OCI-LY1 (cell line): ENCODE data around the gene E2F6.

Experiments used
- H2AFZ ChIP-seq: fragments of 200-600 bp; sonication (generic), shearing (Covaris generic); 2 replicates; pipeline ENCODE4 v1.6.0; 2014; ENCODE audit warnings: antibody characterized with exemption, mild to moderate bottlenecking, low read length
- H3F3A ChIP-seq: fragments of 200-600 bp; sonication (generic), shearing (Covaris generic); 2 replicates; pipeline ENCODE4 v1.6.0; 2014; ENCODE audit warnings: mild to moderate bottlenecking, antibody characterized with exemption, low read length, moderate library complexity; ENCODE audit not compliant: insufficient read depth
- H3K27ac ChIP-seq: fragments of 200-600 bp; sonication (generic); 2 replicates; pipeline ENCODE4 v1.5.1; 2014; ENCODE audit warnings: low read length, mixed run types, mild to moderate bottlenecking, low read depth; ENCODE audit not compliant: poor library complexity, severe bottlenecking
- H3K27me3 ChIP-seq: fragments of 200-600 bp; sonication (generic); 2 replicates; pipeline ENCODE4 v1.6.0; 2014; ENCODE audit warnings: antibody characterized with exemption, mild to moderate bottlenecking, low read length, moderate library complexity; ENCODE audit not compliant: insufficient read depth
- H3K36me3 ChIP-seq: fragments of 200-600 bp; sonication (generic); 2 replicates; pipeline ENCODE4 v1.6.1; 2014; ENCODE audit warnings: mild to moderate bottlenecking, antibody characterized with exemption, low read length, moderate library complexity, mixed read lengths; ENCODE audit not compliant: insufficient read depth
- H3K4me1 ChIP-seq: fragments of 200-600 bp; sonication (generic); 2 replicates; pipeline ENCODE4 v1.5.1; 2014; ENCODE audit warnings: mild to moderate bottlenecking, low read length, moderate library complexity; ENCODE audit not compliant: insufficient read depth, severe bottlenecking
- H3K4me2 ChIP-seq: fragments of 200-600 bp; sonication (generic), shearing (Covaris generic); 2 replicates; pipeline ENCODE4 v1.6.1; 2014; ENCODE audit warnings: low read length
- H3K4me3 ChIP-seq: fragments of 200-600 bp; sonication (generic); 2 replicates; pipeline ENCODE4 v1.5.1; 2014; ENCODE audit warnings: low read length, low read depth, mild to moderate bottlenecking, mixed read lengths; ENCODE audit not compliant: poor library complexity, severe bottlenecking
- H3K79me2 ChIP-seq: fragments of 200-600 bp; shearing (Covaris generic); 2 replicates; pipeline ENCODE4 v1.6.1; 2016; ENCODE audit warnings: mixed run types, low read length, mixed read lengths; ENCODE audit not compliant: insufficient read depth
- H3K9ac ChIP-seq: fragments of 200-600 bp; sonication (generic), shearing (Covaris generic); 2 replicates; pipeline ENCODE4 v1.6.1; 2014; ENCODE audit warnings: mild to moderate bottlenecking, low read length, mixed read lengths
- H3K9me2 ChIP-seq: fragments of 200-600 bp; sonication (generic), shearing (Covaris generic); 2 replicates; pipeline ENCODE4 v1.6.1; 2014; ENCODE audit warnings: low read depth, mild to moderate bottlenecking, low read length, mixed read lengths
- H3K9me3 ChIP-seq: fragments of 200-600 bp; shearing (Covaris generic); 2 replicates; pipeline ENCODE4 v1.6.1; 2014; ENCODE audit warnings: low read length, mixed read lengths
- H4K20me1 ChIP-seq: fragments of 200-600 bp; sonication (generic), shearing (Covaris generic); 2 replicates; pipeline ENCODE4 v1.6.0; 2016; ENCODE audit warnings: mild to moderate bottlenecking, low read length; ENCODE audit not compliant: insufficient read depth
- CTCF ChIP-seq: fragments of 200-600 bp; sonication (generic), shearing (Covaris generic); IDR thresholded peaks from 2 replicates; pipeline ENCODE4 v1.5.1; 2017; ENCODE audit warnings: mild to moderate bottlenecking, antibody characterized with exemption, low read length, moderate library complexity, mixed read lengths
- EZH2 ChIP-seq: fragments of 200-600 bp; sonication (generic), shearing (Covaris generic); IDR thresholded peaks from 2 replicates; pipeline ENCODE4 v1.8.0; 2017; ENCODE audit warnings: borderline replicate concordance, mixed run types, mild to moderate bottlenecking, antibody characterized with exemption, low read length, moderate library complexity, mixed read lengths

E2F6 gene

GRCh38 chr2:11438555-11439080 is 27.3 kb downstream of the E2F6 start:
- Histone ChIP-seq H3K9me3 (no peaks in the 10 kb centered on the region), H3F3A (no peaks in the 10 kb centered on the region), H2AFZ (no peak overlapping the region), H3K36me3 (peaks cover 31% of the 10 kb centered on the region), H3K4me3 (no peak overlapping the region), H3K9me2 (no peaks in the 10 kb centered on the region), H3K27me3 (no peaks in the 10 kb centered on the region), H3K79me2 (no peaks in the 10 kb centered on the region), H4K20me1 (no peaks in the 10 kb centered on the region), H3K9ac (no peak overlapping the region), H3K4me1 (no peaks in the 10 kb centered on the region), H3K27ac (no peak overlapping the region), H3K4me2 (no peak overlapping the region)
- no peak for TF ChIP-seq CTCF
- TF ChIP-seq EZH2: no peak

- no peak overlapping the region for H3K9ac ChIP-seq
- no peaks in the 10 kb centered on the region for H3K27me3 ChIP-seq
- TF ChIP-seq EZH2 (no peak), CTCF (no peak)
- H3K9me2 ChIP-seq: no peaks in the 10 kb centered on the region
- H3K79me2 ChIP-seq: no peaks in the 10 kb centered on the region
- H2AFZ ChIP-seq: no peak overlapping the region
- no peaks in the 10 kb centered on the region for H4K20me1 ChIP-seq
- H3K4me3 ChIP-seq: no peak overlapping the region
- peaks cover 22% of the 10 kb centered on the region for H3K36me3 ChIP-seq
- no peak overlapping the region for H3K4me2 ChIP-seq
- no peak overlapping the region for H3K27ac ChIP-seq
- H3F3A ChIP-seq: no peaks in the 10 kb centered on the region
- no peaks in the 10 kb centered on the region for H3K4me1 ChIP-seq
- no peaks in the 10 kb centered on the region for H3K9me3 ChIP-seq
Measured at GRCh38 chr2:11437602-11438001, 28.4 kb downstream of the E2F6 start.

GRCh38 chr2:11435036-11435435 is 30.9 kb downstream of the E2F6 start:
- Histone ChIP-seq H2AFZ (no peak overlapping the region), H3K4me2 (no peak overlapping the region), H3K4me3 (no peak overlapping the region), H3K9me3 (no peaks in the 10 kb centered on the region), H3K9me2 (no peaks in the 10 kb centered on the region), H3K79me2 (no peaks in the 10 kb centered on the region), H3K27me3 (no peaks in the 10 kb centered on the region), H3K27ac (no peak overlapping the region), H3K9ac (no peak overlapping the region), H3K4me1 (no peaks in the 10 kb centered on the region), H3K36me3 (0 out of 2 replicates have a peak, but pooled peaks cover 4% of the 10 kb centered on the region), H3F3A (no peaks in the 10 kb centered on the region), H4K20me1 (no peaks in the 10 kb centered on the region)
- TF ChIP-seq CTCF: no peak
- no peak for TF ChIP-seq EZH2
